Gastrocnemius medialis (tissue), 4 donors: ENCODE results near the gene TBC1D5.
"Not testable (repeated sequence)": the region's sequence is repeated elsewhere in the genome, so short reads cannot be mapped to it uniquely, and the experiment has no call there.

Experiments
- CTCF ChIP-seq, 5 experiments: fragments of 450-650 bp in 3 of 5; fragments of 200-600 bp in 2 of 5; sonication (generic) in 2 of 5; IDR thresholded peaks in 4 of 5; conservative IDR thresholded peaks in 1 of 5; 1 replicate in 4 of 5; 2 replicates in 1 of 5; pipeline ENCODE4 v1.5.1; 2016 to 2019; ENCODE audit warnings: antibody characterized with exemption in 5 of 5, mild to moderate bottlenecking in 3 of 5, moderate library complexity in 3 of 5
- POLR2A ChIP-seq, 2 donors: fragments of 450-650 bp; IDR thresholded peaks; one replicate each; pipeline ENCODE4 v1.6.1; 2017; ENCODE audit warnings: antibody characterized with exemption in 2 of 2, mild to moderate bottlenecking in 2 of 2, moderate library complexity in 2 of 2

- TF ChIP-seq CTCF (IDR thresholded peaks at IDR 0.05 in 4 of 5, conservative IDR thresholded peaks at IDR 0.05 in 1 of 5); POLR2A (IDR thresholded peaks at IDR 0.05): not testable (repeated sequence)
These were observed 36.4 kb downstream of the TBC1D5 start for GRCh38 chr3:17705991-17706390.
